Measurements from ENCODE around the gene FCGBP.

DNA sequence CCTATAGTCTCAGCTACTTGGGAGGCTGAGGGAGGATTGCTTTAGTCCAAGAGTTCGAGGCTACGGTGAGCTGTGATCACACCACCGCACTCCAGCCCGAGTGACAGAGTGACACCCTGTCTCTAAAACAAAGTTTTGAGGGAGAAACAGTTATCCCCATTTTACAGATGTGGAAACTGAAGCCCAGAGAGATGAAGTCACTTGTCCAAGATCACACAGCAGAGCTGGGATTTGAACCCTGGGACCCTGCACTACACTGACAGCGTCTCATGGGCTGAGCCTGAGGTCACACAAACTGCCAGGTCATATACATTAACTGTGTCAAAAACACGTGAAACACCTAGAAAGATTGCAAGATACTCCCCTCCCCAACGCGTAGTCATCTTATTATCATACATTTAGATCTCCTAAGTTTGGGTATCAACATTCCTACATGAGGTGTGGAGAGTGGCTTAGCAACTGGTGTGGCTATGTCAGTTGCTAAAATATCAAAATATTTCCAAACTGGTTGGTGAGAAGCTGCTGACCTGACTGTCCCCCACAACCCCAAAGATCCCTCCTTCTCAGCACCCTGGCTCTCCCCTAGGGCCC is 8.2 kb downstream of the FCGBP start:
- TF ChIP-seq POLR2A (IDR thresholded peaks at IDR 0.05; ENCODE audit: low read length): no peak
- TF ChIP-seq GATA1 (IDR thresholded peaks at IDR 0.05; ENCODE audit: low read depth, low read length): no peak
